Progenitor cell of endocrine pancreas (in vitro differentiated cells): ENCODE results near the gene NLRP6. TPM values are rescaled to one million over a fixed set of nuclear protein-coding genes. Genes with fewer than 3 reads are reported as not detected.
A peak's percentile ranks its signal among the peaks of the same experiment; 100 is the strongest.
"Not testable (repeated sequence)": the region's sequence is repeated elsewhere in the genome, so short reads cannot be mapped to it uniquely, and the experiment has no call there.

Experiments
- DNase-seq: peaks from one replicate; pipeline ENCODE4 v3.0.0; 2021; ENCODE audit warnings: low spot score; ENCODE audit not compliant: unreplicated experiment
- H3K27ac Mint-ChIP-seq: 2 replicates; pipeline ENCODE4 v1.8.0; 2021; ENCODE audit warnings: mild to moderate bottlenecking, moderate library complexity, mixed read lengths
- H3K27me3 Mint-ChIP-seq: 2 replicates; pipeline ENCODE4 v1.8.0; 2021; ENCODE audit warnings: mixed read lengths
- H3K36me3 Mint-ChIP-seq: 2 replicates; pipeline ENCODE4 v1.8.0; 2022; ENCODE audit warnings: mixed read lengths; ENCODE audit not compliant: insufficient read depth
- H3K4me1 Mint-ChIP-seq: 2 replicates; pipeline ENCODE4 v1.8.0; 2021; ENCODE audit warnings: low read depth, mixed read lengths
- H3K4me3 Mint-ChIP-seq: 2 replicates; pipeline ENCODE4 v1.8.0; 2021; ENCODE audit warnings: low read depth, mild to moderate bottlenecking, moderate library complexity, mixed read lengths
- H3K9me3 Mint-ChIP-seq: 2 replicates; pipeline ENCODE4 v1.8.0; 2021; ENCODE audit warnings: low read depth, mixed read lengths
- CTCF ChIP-seq: fragments of 200-600 bp; sonication (generic); IDR thresholded peaks from one replicate; pipeline ENCODE4 v1.5.0; 2021; ENCODE audit warnings: antibody characterized with exemption, mild to moderate bottlenecking; ENCODE audit not compliant: unreplicated experiment
- total RNA-seq: library from RNA; stranded (reverse); gene quantifications from 2 replicates; pipeline ENCODE4 v1.2.1, GENCODE V29; 2021

NLRP6 gene
- total RNA-seq, 1 donor from 2014 or later = not detected

- peaks cover 20% of the 10 kb centered on the region for H3K4me1 Mint-ChIP-seq
- not testable (repeated sequence) for H3K36me3 Mint-ChIP-seq
Observed at GRCh38 chr11:318405-319120, 40.4 kb downstream of the NLRP6 start.

GRCh38 chr11:319121-319887 lies 41.1 kb downstream of the NLRP6 start:
- not testable (repeated sequence) for DNase-seq, H3K36me3 Mint-ChIP-seq, H3K9me3 Mint-ChIP-seq
- Mint-ChIP-seq H3K4me1 (peaks cover 13% of the 10 kb centered on the region), H3K27me3 (peaks cover 29% of the 10 kb centered on the region), H3K4me3 (peak overlapping the region; percentile 82), H3K27ac (peak overlapping the region; percentile 43)

More at GRCh38 chr11:318405-319120, 40.4 kb downstream of the NLRP6 start:
- H3K27ac Mint-ChIP-seq, DNase-seq, H3K4me3 Mint-ChIP-seq, H3K9me3 Mint-ChIP-seq: not testable (repeated sequence)
- peaks cover 37% of the 10 kb centered on the region for H3K27me3 Mint-ChIP-seq

- Mint-ChIP-seq H3K4me3 (peak overlapping the region; percentile 82), H3K4me1 (peaks cover 17% of the 10 kb centered on the region), H3K27me3 (peaks cover 25% of the 10 kb centered on the region)
- not testable (repeated sequence) for H3K9me3 Mint-ChIP-seq, H3K27ac Mint-ChIP-seq, DNase-seq, H3K36me3 Mint-ChIP-seq
Observed at GRCh38 chr11:319888-320273, 41.7 kb downstream of the NLRP6 start.

- H3K4me3 Mint-ChIP-seq = no peak overlapping the region
- H3K4me1 Mint-ChIP-seq = peaks cover 17% of the 10 kb centered on the region
- DNase-seq = no peak
- peaks cover 3% of the 10 kb centered on the region for H3K27me3 Mint-ChIP-seq
- no peaks in the 10 kb centered on the region for H3K9me3 Mint-ChIP-seq
- no peak overlapping the region for H3K27ac Mint-ChIP-seq
- H3K36me3 Mint-ChIP-seq = no peaks in the 10 kb centered on the region
- TF ChIP-seq CTCF = no peak
Observed at GRCh38 chr11:324156-324555, 45.9 kb downstream of the NLRP6 start.

GRCh38 chr11:324593-325517 lies 46.6 kb downstream of the NLRP6 start:
- not testable (repeated sequence) for H3K27me3 Mint-ChIP-seq, H3K36me3 Mint-ChIP-seq, H3K4me3 Mint-ChIP-seq, H3K27ac Mint-ChIP-seq, H3K9me3 Mint-ChIP-seq, DNase-seq
- H3K4me1 Mint-ChIP-seq = peaks cover 16% of the 10 kb centered on the region

GRCh38 chr11:325796-326591 lies 47.8 kb downstream of the NLRP6 start:
- H3K4me1 Mint-ChIP-seq = peaks cover 10% of the 10 kb centered on the region
- H3K9me3 Mint-ChIP-seq = no peaks in the 10 kb centered on the region
- H3K27me3 Mint-ChIP-seq = peaks cover 3% of the 10 kb centered on the region
- H3K36me3 Mint-ChIP-seq = no peaks in the 10 kb centered on the region
- peak overlapping the region; percentile 21 for H3K27ac Mint-ChIP-seq
- DNase-seq = no peak
- TF ChIP-seq CTCF = no peak
- no peak overlapping the region for H3K4me3 Mint-ChIP-seq
